OCI-LY3 (cell line): Measurements from ENCODE around the gene WHRN.

Experiments
- H2AFZ ChIP-seq: fragments of 200-600, 300-600 bp; shearing (Covaris generic); 2 replicates; pipeline ENCODE4 v1.6.0; 2014; ENCODE audit warnings: antibody characterized with exemption, low read depth, low read length
- H3K27ac ChIP-seq: fragments of 200-600, 300-600 bp; sonication (generic); 2 replicates; pipeline ENCODE4 v1.5.1; 2014; ENCODE audit warnings: mild to moderate bottlenecking, low read length, moderate library complexity, mixed read lengths
- H3K27me3 ChIP-seq: fragments of 200-600, 300-600 bp; sonication (generic); 2 replicates; pipeline ENCODE4 v1.6.1; 2014; ENCODE audit warnings: low read depth, low read length, mixed read lengths
- H3K36me3 ChIP-seq: fragments of 200-600, 300-600 bp; sonication (generic); replicated peaks from 2 replicates; pipeline ENCODE3; 2014; ENCODE audit warnings: low read depth, low read length, mixed read lengths
- H3K4me1 ChIP-seq: fragments of 300-600, 200-600 bp; sonication (generic); 2 replicates; pipeline ENCODE4 v1.6.1; 2014; ENCODE audit warnings: low read length, mixed read lengths
- H3K4me2 ChIP-seq: fragments of 200-600, 300-600 bp; sonication (generic); 2 replicates; pipeline ENCODE4 v1.6.1; 2014; ENCODE audit warnings: low read length, mixed read lengths
- H3K4me3 ChIP-seq: fragments of 300-600, 200-600 bp; sonication (generic); 2 replicates; pipeline ENCODE4 v1.5.1; 2014; ENCODE audit warnings: antibody characterized with exemption, mild to moderate bottlenecking, low read length, moderate library complexity
- H3K79me2 ChIP-seq: fragments of 300-600, 200-600 bp; shearing (Covaris generic); 2 replicates; pipeline ENCODE4 v1.6.1; 2014; ENCODE audit warnings: mild to moderate bottlenecking, low read length, mixed read lengths
- H3K9ac ChIP-seq: fragments of 300-600, 200-600 bp; shearing (Covaris generic); 2 replicates; pipeline ENCODE4 v1.6.0; 2014; ENCODE audit warnings: mild to moderate bottlenecking, low read length, moderate library complexity
- H3K9me3 ChIP-seq: fragments of 200-600, 300-600 bp; shearing (Covaris generic); 2 replicates; pipeline ENCODE4 v1.6.1; 2014; ENCODE audit warnings: low read length, mixed read lengths; ENCODE audit not compliant: insufficient read depth
- H4K20me1 ChIP-seq: fragments of 200-600, 300-600 bp; sonication (generic); 2 replicates; pipeline ENCODE4 v1.6.1; 2016; ENCODE audit warnings: low read length, mixed read lengths; ENCODE audit not compliant: insufficient read depth
- CTCF ChIP-seq: fragments of 200-600, 300-600 bp; sonication (generic); IDR thresholded peaks from 2 replicates; pipeline ENCODE4 v1.5.1; 2014; ENCODE audit warnings: antibody characterized with exemption, low read length, low read depth
- EZH2phosphoT487 ChIP-seq: fragments of 200-600 bp; shearing (Covaris generic); IDR thresholded peaks from 2 replicates; pipeline ENCODE4 v1.6.1; 2018; ENCODE audit warnings: antibody characterized with exemption, mixed run types, low read depth

WHRN gene

DNA sequence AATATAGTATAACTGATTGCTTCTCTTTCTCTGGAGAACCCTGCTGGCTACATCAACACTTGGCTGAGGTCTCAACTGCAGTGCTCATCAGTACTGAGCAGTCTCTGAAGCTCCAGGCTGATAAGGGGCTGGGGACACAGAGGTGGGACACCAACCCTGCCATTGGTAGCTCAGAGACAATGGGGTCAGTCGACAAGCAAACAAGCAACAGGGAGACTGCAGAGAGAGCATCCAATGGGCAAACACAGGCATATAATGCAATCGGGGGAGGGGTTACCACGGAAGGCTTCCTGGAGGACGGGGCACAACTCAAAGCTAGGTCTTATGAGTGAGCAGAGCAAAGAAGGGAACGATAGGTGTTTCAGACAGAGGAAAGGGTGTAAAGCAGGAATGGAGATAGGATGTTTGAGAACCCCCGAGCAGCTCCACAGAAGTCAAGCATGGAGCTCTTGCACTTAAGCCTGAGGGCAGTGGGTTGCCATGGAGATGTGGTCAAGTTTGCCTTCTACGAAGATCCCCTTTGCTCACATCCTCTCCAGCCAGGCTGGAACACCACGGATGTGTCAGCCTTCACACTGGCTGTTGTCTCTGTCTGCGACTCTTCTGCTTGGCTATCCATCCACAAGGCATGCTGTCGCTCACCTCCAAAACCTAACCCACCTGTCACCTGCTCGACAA is 96.0 kb downstream of the WHRN start:
- Histone ChIP-seq H3K36me3 (no peaks in the 10 kb centered on the region), H3K9me3 (no peaks in the 10 kb centered on the region), H3K4me3 (no peak overlapping the region), H4K20me1 (no peaks in the 10 kb centered on the region), H3K9ac (no peak overlapping the region), H3K79me2 (no peaks in the 10 kb centered on the region), H3K27ac (no peak overlapping the region), H2AFZ (no peak overlapping the region), H3K27me3 (no peaks in the 10 kb centered on the region), H3K4me2 (no peak overlapping the region), H3K4me1 (peaks cover 13% of the 10 kb centered on the region)
- TF ChIP-seq CTCF, result no peak
- no peak for TF ChIP-seq EZH2phosphoT487

DNA sequence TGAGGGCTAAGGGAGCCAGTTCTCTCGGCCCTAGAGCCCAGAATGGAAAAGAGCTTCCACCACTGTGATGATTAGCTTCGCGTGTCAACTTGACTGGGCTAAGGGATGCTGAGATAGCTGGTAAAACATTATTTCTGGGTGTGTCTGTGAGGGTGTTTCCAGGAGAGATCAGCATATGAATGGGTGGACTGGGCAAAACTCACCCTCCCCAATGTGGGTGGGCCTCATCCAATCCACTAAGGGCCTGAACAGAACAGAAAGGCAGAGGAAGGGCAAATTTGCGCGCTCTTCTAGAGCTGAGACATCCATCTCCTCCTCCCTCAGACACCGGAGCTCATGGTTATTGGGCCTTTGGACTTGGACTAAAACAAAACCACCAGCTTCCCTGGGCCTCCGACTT is 96.6 kb downstream of the WHRN start:
- H3K4me1 ChIP-seq, result peaks cover 16% of the 10 kb centered on the region
- H3K4me2 ChIP-seq, result no peak overlapping the region
- H4K20me1 ChIP-seq, result no peaks in the 10 kb centered on the region
- no peak overlapping the region for H2AFZ ChIP-seq
- H3K79me2 ChIP-seq, result no peaks in the 10 kb centered on the region
- TF ChIP-seq CTCF (no peak), EZH2phosphoT487 (no peak)
- H3K9ac ChIP-seq, result no peak overlapping the region
- H3K4me3 ChIP-seq, result no peak overlapping the region
- H3K27ac ChIP-seq, result no peak overlapping the region
- H3K36me3 ChIP-seq, result no peaks in the 10 kb centered on the region
- H3K9me3 ChIP-seq, result no peaks in the 10 kb centered on the region
- no peaks in the 10 kb centered on the region for H3K27me3 ChIP-seq

- Histone ChIP-seq H3K9me3 (no peaks in the 10 kb centered on the region), H4K20me1 (no peaks in the 10 kb centered on the region), H3K4me3 (no peak overlapping the region), H3K4me1 (peaks cover 16% of the 10 kb centered on the region), H3K79me2 (no peaks in the 10 kb centered on the region), H2AFZ (no peak overlapping the region), H3K27me3 (no peaks in the 10 kb centered on the region), H3K36me3 (no peaks in the 10 kb centered on the region), H3K4me2 (no peak overlapping the region), H3K9ac (no peak overlapping the region), H3K27ac (no peak overlapping the region)
- TF ChIP-seq CTCF (no peak), EZH2phosphoT487 (no peak)
Measured at GRCh38 chr9:114407889-114408288, 97.4 kb downstream of the WHRN start.

GRCh38 chr9:114406441-114406840 is 98.8 kb downstream of the WHRN start:
- Histone ChIP-seq H3K4me1 (peaks cover 16% of the 10 kb centered on the region), H2AFZ (no peak overlapping the region), H3K4me3 (no peak overlapping the region), H3K27ac (no peak overlapping the region), H3K4me2 (no peak overlapping the region), H3K9me3 (no peaks in the 10 kb centered on the region), H3K9ac (no peak overlapping the region), H3K36me3 (no peaks in the 10 kb centered on the region), H3K79me2 (no peaks in the 10 kb centered on the region), H3K27me3 (no peaks in the 10 kb centered on the region), H4K20me1 (no peaks in the 10 kb centered on the region)
- TF ChIP-seq EZH2phosphoT487 (no peak), CTCF (no peak)
